Endothelial cell of coronary artery (primary cell): ENCODE data around the gene KCNJ6. TPM values are rescaled to one million over a fixed set of nuclear protein-coding genes. Genes with fewer than 3 reads are reported as not detected.

ENCODE experiments used
- total RNA-seq: library from RNA; depleted of rRNA; stranded (reverse); fragments of >200 nt; gene quantifications from 2 replicates; pipeline ENCODE4 v1.2.3, GENCODE V29; 2014

Gene KCNJ6
- under 0.01 TPM in 1 of 2 replicates, not detected in the other for total RNA-seq

GRCh38 chr21:37916310-37917051 is at the start of gene KCNJ6:
Gene KCNJ6, minus strand, starts transcription at chr21:37916457. Its CDS starts 75,775 bp downstream, at chr21:37840682.

